GM19035 (cell line): ENCODE measurements around the gene POLDIP3.
"Not testable (repeated sequence)": the region's sequence is repeated elsewhere in the genome, so short reads cannot be mapped to it uniquely, and the experiment has no call there.

Experiments used
- ATAC-seq: cut with Tn5 transposase; IDR thresholded peaks from one replicate; pipeline ENCODE4 v1.9.1; 2021; ENCODE audit not compliant: unreplicated experiment

Gene POLDIP3

GRCh38 chr22:42620084-42620483 is 5.4 kb upstream of the POLDIP3 start:
- no peak for ATAC-seq

- no peak for ATAC-seq
Measured at GRCh38 chr22:42619261-42620063, 4.8 kb upstream of the POLDIP3 start.

GRCh38 chr22:42617155-42617983 is 2.7 kb upstream of the POLDIP3 start:
- no peak for ATAC-seq

GRCh38 chr22:42615860-42616175 is 1.1 kb upstream of the POLDIP3 start:
- not testable (repeated sequence) for ATAC-seq

- ATAC-seq, result peak; percentile 58
Measured at GRCh38 chr22:42615092-42615859, 593 bp upstream of the POLDIP3 start.

GRCh38 chr22:42613872-42614301 is 796 bp downstream of the POLDIP3 start:
- ATAC-seq, result no peak

GRCh38 chr22:42612336-42612735 is 2.3 kb downstream of the POLDIP3 start:
- ATAC-seq, result no peak

GRCh38 chr22:42611051-42611450 is 3.6 kb downstream of the POLDIP3 start:
- no peak for ATAC-seq

- ATAC-seq, result no peak
Measured at GRCh38 chr22:42610186-42610585, 4.5 kb downstream of the POLDIP3 start.

GRCh38 chr22:42608823-42609361 is 5.8 kb downstream of the POLDIP3 start:
- no peak for ATAC-seq

GRCh38 chr22:42608136-42608822 is 6.4 kb downstream of the POLDIP3 start:
- no peak for ATAC-seq

- not testable (repeated sequence) for ATAC-seq
Measured at GRCh38 chr22:42607641-42608040, 7.0 kb downstream of the POLDIP3 start.

GRCh38 chr22:42604403-42604802 is 10.3 kb downstream of the POLDIP3 start:
- ATAC-seq, result no peak

GRCh38 chr22:42603427-42603826 is 11.3 kb downstream of the POLDIP3 start:
- no peak for ATAC-seq

GRCh38 chr22:42602470-42602869 is 12.2 kb downstream of the POLDIP3 start:
- ATAC-seq, result no peak

GRCh38 chr22:42601879-42602465 is 12.7 kb downstream of the POLDIP3 start:
- ATAC-seq, result no peak

- ATAC-seq, result no peak
Measured at GRCh38 chr22:42596863-42597530, 17.7 kb downstream of the POLDIP3 start.

GRCh38 chr22:42596336-42596735 is 18.3 kb downstream of the POLDIP3 start:
- ATAC-seq, result no peak

- no peak for ATAC-seq
Measured at GRCh38 chr22:42595434-42595833, 19.2 kb downstream of the POLDIP3 start.

- no peak for ATAC-seq
Measured at GRCh38 chr22:42591987-42592386, 22.7 kb downstream of the POLDIP3 start.
